Spleen (tissue), 11 donors: Measurements from ENCODE around the gene LRRC18. TPM values are rescaled to one million over a fixed set of nuclear protein-coding genes. Genes with fewer than 3 reads are reported as not detected.

ENCODE experiments used
- DNase-seq: peaks from one replicate; pipeline ENCODE4 v3.0.0-alpha.2; 2020
- H3K27ac ChIP-seq, 8 donors: fragments of 200-600 bp; sonication (generic) in 7 of 8; 1 replicate in 4 of 8; 2 replicates in 4 of 8; pipeline versions ENCODE4 v1.5.0 to v1.8.0; 2016 to 2021; ENCODE audit warnings: inconsistent platforms in 4 of 8, mild to moderate bottlenecking in 4 of 8, moderate library complexity in 1 of 8
- H3K27me3 ChIP-seq, 7 donors: fragments of 200-600 bp; sonication (generic) in 6 of 7; replicated peaks in 1 of 7; 1 replicate in 4 of 7; 2 replicates in 3 of 7; pipeline versions ENCODE4 v1.5.0 to v1.8.0; 2016 to 2021; ENCODE audit warnings: inconsistent platforms in 3 of 7, mild to moderate bottlenecking in 1 of 7
- H3K36me3 ChIP-seq, 6 donors: fragments of 200-600 bp; sonication (generic) in 5 of 6; 1 replicate in 4 of 6; 2 replicates in 2 of 6; pipeline versions ENCODE4 v1.5.0 to v1.8.0; 2016 to 2021; ENCODE audit warnings: inconsistent platforms in 2 of 6
- H3K4me1 ChIP-seq, 6 donors: fragments of 200-600 bp; sonication (generic) in 5 of 6; 1 replicate in 3 of 6; 2 replicates in 3 of 6; pipeline versions ENCODE4 v1.5.0 to v1.8.0; 2016 to 2021; ENCODE audit warnings: inconsistent platforms in 3 of 6
- H3K4me3 ChIP-seq, 8 donors: fragments of 200-600 bp; sonication (generic) in 7 of 8; 1 replicate in 4 of 8; 2 replicates in 4 of 8; pipeline versions ENCODE4 v1.5.0 to v1.8.0; 2016 to 2021; ENCODE audit warnings: inconsistent platforms in 4 of 8, mild to moderate bottlenecking in 4 of 8, moderate library complexity in 2 of 8
- H3K9me3 ChIP-seq, 8 donors: fragments of 200-600 bp; sonication (generic) in 7 of 8; 1 replicate in 4 of 8; 2 replicates in 4 of 8; pipeline versions ENCODE4 v1.5.0 to v1.8.0; 2016 to 2021; ENCODE audit warnings: inconsistent platforms in 4 of 8
- CTCF ChIP-seq, 11 experiments: fragments of 200-600 bp in 7 of 11; fragments of 450-650 bp in 4 of 11; sonication (generic) in 4 of 11; IDR thresholded peaks in 8 of 11; conservative IDR thresholded peaks in 3 of 11; 1 replicate in 7 of 11; 2 replicates in 4 of 11; pipeline versions ENCODE4 v1.4.0 to v1.8.0; 2016 to 2021; ENCODE audit warnings: antibody characterized with exemption in 11 of 11, inconsistent platforms in 4 of 11, mild to moderate bottlenecking in 1 of 11
- POLR2A ChIP-seq, 3 donors: fragments of 450-650 bp; IDR thresholded peaks; one replicate each; pipeline ENCODE4 v1.5.1; 2017; ENCODE audit warnings: antibody characterized with exemption in 3 of 3, mild to moderate bottlenecking in 1 of 3
- POLR2AphosphoS5 ChIP-seq, 3 donors: sonication (generic); formaldehyde crosslinking; IDR thresholded peaks; one replicate each; pipeline ENCODE4 v1.5.1; 2017; ENCODE audit warnings: antibody characterized with exemption in 3 of 3
- WGBS, 5 donors: extraction: QIAGEN DNeasy Blood & Tissue Kit in 3 of 5; methylation state at CpG; one replicate each; pipeline versions ENCODE4 v1.1.5 to v1.1.7; 2013 to 2018; 5-methylcytosine and 5-hydroxymethylcytosine counted together
- intact Hi-C: fragments of 100-400 bp; cut with DNase I; formaldehyde crosslinking; loops from one replicate; pipeline ENCODE4 v1.15.0; 2023; ENCODE audit warnings: low total_unique reads
- polyA plus RNA-seq, 3 donors: library from polyadenylated mRNA; stranded (reverse); fragments of 200-250 nt; gene quantifications; one replicate each; pipeline ENCODE4 v1.2.1, GENCODE V29; 2013
- total RNA-seq, 7 donors: library from RNA; depleted of rRNA in 3 of 7; stranded (reverse); fragments of >200 nt in 3 of 7; fragmentation: NEBNext Ultra II Directional in 4 of 7; extraction: Animal tissue kit (Norgen Biotek cat#: 25700) in 4 of 7; gene quantifications; one replicate each; pipeline versions ENCODE4 v1.1.0 to v1.2.1, GENCODE V29; 2016 to 2021
- donor health status: healthy with polysubstance abuse.
- donor health status: DM: no; HTN: no; CAD: no; lungs with moderate emphysema.
- donor health status: DM: no; HTN: no; CAD: no.
- donor health status: Bipolar disorder and iron deficiency.
- donor health status: healthy.
- donor health status: DM: no; HTN: no; CAD: no.
- donor health status: DM: yes; HTN: yes; CAD: no.

LRRC18 gene
- total and polyA plus RNA-seq, 10 donors, result 0.06 TPM; not detected in 9

GRCh38 chr10:48968036-48968435 lies 28.4 kb upstream of the LRRC18 start:
- DNase-seq, result no peak
- peaks cover 0 to 100% (median 33%) of the 10 kb centered on the region in 6 donors for H3K36me3 ChIP-seq
- H3K4me3 ChIP-seq, result no peak overlapping the region
- intact Hi-C loops, result no loop called here
- no peak for TF ChIP-seq POLR2AphosphoS5 (IDR thresholded peaks at IDR 0.05)
- no peak for TF ChIP-seq CTCF (IDR thresholded peaks at IDR 0.05 in 8 of 11, conservative IDR thresholded peaks at IDR 0.05 in 3 of 11)
- TF ChIP-seq POLR2A (IDR thresholded peaks at IDR 0.05), result no peak
- no peaks in the 10 kb centered on the region for H3K4me1 ChIP-seq
- 74 to 90% (median 86%) methylated on average over 3 of the region's 3 CpGs for WGBS, 5 donors
- H3K27ac ChIP-seq, result no peak overlapping the region
- H3K9me3 ChIP-seq, result no peaks in the 10 kb centered on the region
- no peaks in the 10 kb centered on the region for H3K27me3 ChIP-seq

- no peak for DNase-seq
- Histone ChIP-seq H3K36me3 (peaks cover 0 to 100% (median 27%) of the 10 kb centered on the region in 6 donors), H3K4me1 (no peaks in the 10 kb centered on the region), H3K4me3 (no peak overlapping the region), H3K9me3 (no peaks in the 10 kb centered on the region), H3K27me3 (no peaks in the 10 kb centered on the region), H3K27ac (no peak overlapping the region)
- TF ChIP-seq CTCF (IDR thresholded peaks at IDR 0.05 in 8 of 11, conservative IDR thresholded peaks at IDR 0.05 in 3 of 11) (no peak), POLR2AphosphoS5 (IDR thresholded peaks at IDR 0.05) (no peak), POLR2A (IDR thresholded peaks at IDR 0.05) (no peak)
- intact Hi-C loops, result no loop called here
- WGBS, 5 donors, result 89 to 98% (median 95%) methylated on average over 4 of the region's 4 CpGs
Observed at GRCh38 chr10:48965460-48965859, 25.8 kb upstream of the LRRC18 start.

- no peak for DNase-seq
- intact Hi-C loops, result no loop called here
- Histone ChIP-seq H3K9me3 (no peaks in the 10 kb centered on the region), H3K27ac (no peak overlapping the region), H3K4me3 (no peak overlapping the region), H3K27me3 (no peaks in the 10 kb centered on the region), H3K4me1 (no peaks in the 10 kb centered on the region), H3K36me3 (peaks cover 0 to 100% (median 31%) of the 10 kb centered on the region in 6 donors)
- 92 to 95% (median 94%) methylated on average over 1 of the region's 1 CpG for WGBS, 5 donors
- TF ChIP-seq CTCF (IDR thresholded peaks at IDR 0.05 in 8 of 11, conservative IDR thresholded peaks at IDR 0.05 in 3 of 11) (no peak), POLR2A (IDR thresholded peaks at IDR 0.05) (no peak), POLR2AphosphoS5 (IDR thresholded peaks at IDR 0.05) (no peak)
Observed at GRCh38 chr10:48964038-48964437, 24.4 kb upstream of the LRRC18 start.

- intact Hi-C loops, result no loop called here
- DNase-seq, result no peak
- Histone ChIP-seq H3K27me3 (no peaks in the 10 kb centered on the region), H3K4me3 (no peak overlapping the region), H3K27ac (no peak overlapping the region), H3K4me1 (no peaks in the 10 kb centered on the region), H3K36me3 (peaks cover 0 to 100% (median 23%) of the 10 kb centered on the region in 6 donors), H3K9me3 (no peaks in the 10 kb centered on the region)
- TF ChIP-seq POLR2AphosphoS5 (IDR thresholded peaks at IDR 0.05), result no peak
- TF ChIP-seq POLR2A (IDR thresholded peaks at IDR 0.05), result no peak
- TF ChIP-seq CTCF (IDR thresholded peaks at IDR 0.05 in 8 of 11, conservative IDR thresholded peaks at IDR 0.05 in 3 of 11), result no peak
- WGBS, 5 donors, result 72 to 93% (median 86%) methylated on average over 1 of the region's 1 CpG
Observed at GRCh38 chr10:48958598-48959190, 19.1 kb upstream of the LRRC18 start.
